Fibroblast of skin of scalp (primary cell): ENCODE results near the gene CPEB1. TPM values are rescaled to one million over a fixed set of nuclear protein-coding genes. Genes with fewer than 3 reads are reported as not detected.

ENCODE experiments used
- DNase-seq: peaks from one replicate; pipeline ENCODE4 v3.0.0-alpha.2; 2013
- polyA plus RNA-seq, 2 experiments: library from polyadenylated mRNA; unstranded; fragments of 120-200 nt; gene quantifications; one replicate each; pipeline ENCODE4 v1.2.1, GENCODE V29; 2013; ENCODE audit not compliant: insufficient read length in 2 of 2

The CPEB1 gene
- 4.2 TPM for polyA plus RNA-seq (2013, experiment 1 of 2; ENCODE audit: insufficient read length)
- polyA plus RNA-seq (2013, experiment 2 of 2; ENCODE audit: insufficient read length): 3.8 TPM

GRCh38 chr15:82647045-82647834 is at the start of gene CPEB1:
Gene CPEB1, minus strand, starts transcription at chr15:82647363. Its CDS starts 18,904 bp downstream, at chr15:82628459.
- DNase-seq: peak; percentile 26

- DNase-seq: no peak
Measured at GRCh38 chr15:82692171-82692570, 45.0 kb upstream of the CPEB1 start.

- DNase-seq: no peak
Measured at GRCh38 chr15:82689147-82689546, 42.0 kb upstream of the CPEB1 start.

GRCh38 chr15:82688691-82689090 is 41.5 kb upstream of the CPEB1 start:
- DNase-seq: no peak

GRCh38 chr15:82681371-82681770 is 34.2 kb upstream of the CPEB1 start:
- DNase-seq: no peak

DNA sequence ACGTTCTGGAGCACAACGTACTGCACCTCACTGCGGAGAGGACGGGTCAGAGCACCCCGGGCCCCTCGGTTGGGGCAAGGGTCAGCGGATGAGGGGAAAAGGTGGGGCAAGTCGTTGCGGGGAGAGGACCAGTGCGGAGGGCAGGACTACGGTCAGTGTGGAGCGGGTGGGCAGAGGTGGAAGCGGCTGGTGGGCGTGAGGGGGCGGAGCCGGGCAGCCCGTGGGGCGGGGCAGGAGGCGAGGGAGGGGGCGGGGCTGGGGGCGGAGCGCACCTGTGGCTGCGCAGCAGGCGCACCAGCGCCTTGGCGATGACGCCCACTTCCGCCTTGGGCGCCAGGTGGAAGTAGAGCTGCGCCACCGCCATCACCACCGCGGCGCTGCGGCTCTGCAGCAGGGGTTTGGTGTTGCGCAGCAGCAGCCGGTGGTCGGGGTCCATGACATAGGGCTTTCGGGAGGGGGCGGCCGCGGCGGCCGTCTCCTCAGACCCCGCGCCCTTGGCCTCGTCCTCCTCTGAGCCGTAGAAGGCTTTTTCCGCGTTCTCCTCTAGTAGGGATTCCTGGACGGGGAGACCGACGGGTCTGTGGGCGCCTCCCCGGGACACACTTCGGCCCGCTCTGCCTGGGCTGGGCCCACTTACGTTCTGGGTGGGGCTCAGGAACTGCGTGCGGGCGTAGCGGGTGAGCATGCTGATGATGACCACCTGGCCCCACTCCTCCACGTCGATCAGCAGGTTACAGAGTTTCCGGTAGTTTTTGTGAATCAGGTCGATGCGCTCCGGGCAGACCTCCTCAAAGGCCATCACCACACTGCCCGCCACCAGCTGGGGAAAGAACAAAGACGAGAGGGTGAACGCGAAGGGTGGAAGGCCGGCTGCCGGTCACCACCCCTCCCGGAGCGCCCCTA is 33.3 kb upstream of the CPEB1 start:
- DNase-seq: no peak

DNA sequence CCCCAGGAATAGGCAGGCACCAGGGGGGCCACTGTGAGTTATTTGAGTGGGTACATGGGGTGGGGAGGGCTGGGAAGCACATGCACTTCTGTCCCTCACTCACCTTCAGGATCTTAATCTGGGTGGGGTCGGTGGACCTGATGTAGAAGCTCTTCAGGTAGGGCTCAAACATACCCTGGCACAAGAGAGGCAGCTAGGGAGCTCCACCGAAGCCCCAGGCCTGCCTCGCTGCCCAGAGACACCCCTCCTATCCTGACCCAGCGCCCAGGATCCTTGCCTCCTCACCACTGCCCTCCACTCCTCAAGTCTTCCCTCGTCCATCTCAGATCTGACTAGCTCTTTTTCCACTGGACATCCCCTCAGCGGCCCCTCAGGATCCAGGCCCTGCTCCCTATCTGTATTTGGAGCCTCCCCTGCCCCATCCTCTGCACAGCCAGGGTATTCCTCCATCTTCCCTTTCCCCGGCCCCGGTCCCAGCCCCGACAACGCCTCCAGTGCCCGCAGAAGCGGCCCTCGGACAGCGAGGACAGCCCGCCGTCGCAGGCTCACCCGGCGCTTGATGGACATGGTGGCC is 32.5 kb upstream of the CPEB1 start:
- DNase-seq: no peak

DNA sequence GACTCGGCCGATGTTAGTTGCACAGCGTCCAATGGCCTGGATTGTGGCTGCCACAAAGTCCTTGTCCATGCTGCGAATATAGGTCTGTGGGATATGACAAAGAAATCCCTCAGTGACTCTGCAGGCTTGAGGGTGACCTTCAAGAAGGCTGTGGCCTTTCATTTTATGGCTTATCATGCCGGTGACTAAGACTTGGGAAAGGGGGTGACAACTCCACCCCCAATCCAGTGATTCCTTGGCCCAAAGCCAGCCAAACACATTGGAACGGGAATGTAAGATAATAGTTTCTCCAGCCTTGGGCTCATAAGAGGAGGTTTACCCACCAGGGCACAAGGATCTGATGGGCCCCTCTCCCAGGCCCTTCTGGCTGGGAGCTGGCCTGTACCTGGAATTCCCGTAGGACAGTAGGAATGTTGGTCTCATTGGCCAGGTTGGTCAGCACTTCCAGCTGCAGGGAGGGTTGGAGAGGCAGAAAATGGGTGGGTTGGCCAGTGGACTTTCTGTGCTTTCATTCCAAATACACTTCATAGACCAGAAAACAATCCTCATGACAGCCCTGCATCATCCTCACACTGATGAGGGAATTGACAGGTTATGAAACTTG is 30.7 kb upstream of the CPEB1 start:
- no peak for DNase-seq

DNA sequence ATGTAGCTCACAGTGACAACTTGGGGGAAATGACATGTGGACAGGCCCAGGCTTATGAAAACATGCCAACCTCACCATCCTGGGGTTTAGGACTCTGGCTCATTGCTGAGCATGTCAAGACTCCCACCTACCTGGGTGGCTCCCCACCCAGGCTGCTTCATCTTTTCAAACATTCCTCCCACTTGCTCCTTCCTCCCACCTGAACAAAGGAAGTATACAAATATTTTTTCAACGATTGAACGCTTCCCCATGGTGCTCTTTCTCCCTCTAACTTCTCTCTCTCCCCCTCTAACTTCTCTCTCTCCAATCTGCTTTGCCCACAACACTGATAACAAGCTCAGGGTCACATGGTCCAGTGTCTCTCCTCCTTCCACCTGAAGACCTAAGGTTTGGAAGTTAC is 27.7 kb upstream of the CPEB1 start:
- no peak for DNase-seq

DNA sequence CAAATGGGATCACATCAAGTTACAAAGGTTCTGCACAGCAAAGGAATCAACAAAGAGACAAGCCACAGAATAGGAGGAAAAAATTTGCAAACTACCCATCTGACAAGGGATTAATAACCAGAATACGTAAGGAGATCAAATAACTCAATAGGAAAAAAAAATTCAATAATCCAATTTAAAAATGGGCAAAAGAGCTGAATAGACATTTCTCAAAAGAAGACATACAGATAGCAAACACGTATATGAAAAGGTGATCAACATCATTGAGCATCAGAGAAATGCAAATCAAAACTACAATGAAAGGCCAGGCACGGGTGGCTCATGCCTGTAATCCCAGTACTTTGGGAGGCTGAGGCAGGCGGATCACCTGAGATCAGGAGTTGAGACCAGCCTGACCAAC is 23.5 kb upstream of the CPEB1 start:
- no peak for DNase-seq

- DNase-seq: no peak
Measured at GRCh38 chr15:82666606-82667005, 19.4 kb upstream of the CPEB1 start.

DNA sequence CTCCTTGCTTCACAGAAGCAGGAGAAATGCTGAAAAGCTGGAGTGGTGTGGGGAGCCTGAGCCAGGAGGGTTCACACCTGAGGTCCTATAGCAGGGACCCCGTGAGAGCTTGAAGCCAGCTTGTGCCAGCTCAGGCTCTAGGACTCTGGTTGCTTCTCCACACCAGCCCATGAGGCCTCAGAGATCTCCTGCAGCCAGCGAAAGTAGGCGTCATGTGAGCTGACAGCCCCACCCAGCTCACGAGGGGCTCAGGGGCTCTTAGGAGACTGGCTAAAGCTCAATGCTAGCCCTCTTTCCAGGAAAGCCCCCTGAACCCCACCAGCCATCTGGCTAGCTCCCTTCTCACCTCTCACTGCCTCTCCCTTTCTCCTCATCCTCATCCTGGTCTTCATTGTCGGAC is 16.9 kb upstream of the CPEB1 start:
- DNase-seq: no peak

- DNase-seq: peak; percentile 61
Measured at GRCh38 chr15:82663186-82663600, 16.0 kb upstream of the CPEB1 start.

DNA sequence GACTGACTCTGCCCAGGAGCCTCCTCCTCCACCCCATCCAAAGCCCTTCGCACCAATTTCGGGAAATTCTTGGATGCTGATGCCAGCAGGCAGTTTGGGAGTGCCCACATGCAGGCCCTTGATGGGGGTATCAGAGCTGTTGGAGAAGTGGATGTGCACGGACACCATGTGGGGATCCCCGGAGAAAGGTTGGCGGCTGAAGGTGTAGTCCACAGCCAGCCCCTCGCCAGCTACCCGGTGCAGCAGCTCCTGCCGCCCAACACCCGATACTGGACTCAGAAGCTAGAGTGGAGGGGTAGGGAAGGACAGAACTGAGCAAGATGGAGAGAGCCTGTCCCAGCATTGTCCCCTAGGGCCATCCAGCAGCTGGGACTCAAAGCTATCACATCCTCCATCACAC is 15.5 kb upstream of the CPEB1 start:
- no peak for DNase-seq

DNA sequence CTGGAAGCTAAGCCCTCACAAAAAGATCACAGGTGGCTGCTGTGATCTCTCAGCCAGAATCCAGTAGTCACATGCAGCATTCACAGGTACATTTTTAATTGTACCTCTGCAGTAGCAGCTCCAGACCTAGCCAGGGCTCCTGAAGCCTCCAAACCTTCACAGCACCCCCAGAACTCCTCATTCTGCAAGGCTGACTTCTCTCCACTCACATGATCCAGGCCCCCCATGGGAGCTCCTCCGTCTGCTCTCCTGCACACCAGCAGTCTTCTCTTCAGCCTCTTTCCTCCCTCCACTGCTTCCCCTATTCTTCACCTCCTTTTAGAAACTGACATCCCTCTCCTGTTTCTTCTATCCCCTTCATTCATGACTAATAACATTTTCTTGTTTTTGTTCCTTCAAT is 13.2 kb upstream of the CPEB1 start:
- no peak for DNase-seq

DNA sequence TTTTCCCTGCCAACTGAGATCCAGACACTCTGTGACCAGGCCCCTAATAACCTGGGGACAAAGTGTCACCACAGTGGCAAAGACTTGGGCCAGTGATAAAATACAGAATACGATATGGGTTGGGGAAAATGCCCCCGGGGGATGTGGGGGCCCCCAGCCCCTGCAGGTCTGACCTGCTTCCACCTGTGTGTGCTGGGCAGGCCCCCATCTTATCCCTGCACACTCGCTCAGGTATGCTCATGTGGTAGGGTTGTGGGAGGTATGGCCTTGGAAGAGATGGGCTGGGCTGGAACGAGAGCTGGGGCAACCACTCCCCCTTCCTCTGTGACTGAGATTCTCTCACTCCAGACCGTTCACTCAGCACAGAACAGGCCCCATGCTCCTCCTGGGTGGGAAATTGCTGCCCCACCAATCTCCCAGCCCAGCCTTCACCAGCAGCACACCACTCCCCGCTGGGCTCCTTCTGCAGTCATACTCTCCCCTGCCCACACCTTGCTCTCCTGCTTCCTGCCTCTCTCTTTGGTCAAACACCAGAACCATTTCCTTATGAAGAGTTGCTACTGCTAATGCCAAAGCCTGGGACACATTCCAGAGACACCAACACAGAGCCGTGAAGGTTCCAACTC is 9.6 kb upstream of the CPEB1 start:
- DNase-seq: no peak

DNA sequence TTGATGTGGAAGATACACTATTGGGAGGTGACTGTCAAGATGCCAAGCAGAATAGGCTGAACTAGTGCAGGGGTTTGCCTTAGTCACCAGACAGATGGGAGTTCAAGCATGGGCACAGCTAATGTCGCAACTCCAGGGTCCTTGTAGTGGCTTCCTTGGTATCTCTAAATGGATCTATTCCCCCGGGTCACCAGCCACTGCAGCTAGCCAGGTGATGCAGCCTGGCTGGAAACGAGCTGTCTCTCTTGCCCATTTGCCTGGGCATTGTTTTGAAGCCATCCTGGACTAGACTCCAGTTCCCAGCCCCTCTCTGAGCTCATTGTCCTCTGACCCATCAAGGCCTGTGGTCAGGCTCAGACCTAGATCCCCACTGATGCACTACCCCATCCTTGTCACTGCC is 8.4 kb upstream of the CPEB1 start:
- DNase-seq: no peak

GRCh38 chr15:82653483-82654168 is 6.5 kb upstream of the CPEB1 start:
- no peak for DNase-seq

DNA sequence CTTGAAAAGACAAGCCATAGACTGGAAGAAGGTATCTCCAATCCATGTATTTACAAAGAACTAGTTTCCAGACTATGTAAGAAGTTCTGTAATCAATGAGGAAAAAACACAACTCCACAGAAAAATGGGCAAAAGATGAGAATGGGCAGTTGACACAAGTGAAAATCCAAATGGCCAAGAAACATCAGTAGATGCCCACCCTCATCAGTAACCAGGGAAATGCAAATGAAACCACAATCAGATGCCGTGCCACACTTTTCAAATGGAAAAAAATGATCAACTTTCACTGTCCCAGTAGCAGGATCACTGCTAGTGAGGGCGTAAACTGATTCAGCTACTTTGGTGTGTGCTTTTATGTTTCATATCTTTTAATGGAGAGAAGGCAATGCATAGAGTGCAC is 4.5 kb upstream of the CPEB1 start:
- no peak for DNase-seq

DNA sequence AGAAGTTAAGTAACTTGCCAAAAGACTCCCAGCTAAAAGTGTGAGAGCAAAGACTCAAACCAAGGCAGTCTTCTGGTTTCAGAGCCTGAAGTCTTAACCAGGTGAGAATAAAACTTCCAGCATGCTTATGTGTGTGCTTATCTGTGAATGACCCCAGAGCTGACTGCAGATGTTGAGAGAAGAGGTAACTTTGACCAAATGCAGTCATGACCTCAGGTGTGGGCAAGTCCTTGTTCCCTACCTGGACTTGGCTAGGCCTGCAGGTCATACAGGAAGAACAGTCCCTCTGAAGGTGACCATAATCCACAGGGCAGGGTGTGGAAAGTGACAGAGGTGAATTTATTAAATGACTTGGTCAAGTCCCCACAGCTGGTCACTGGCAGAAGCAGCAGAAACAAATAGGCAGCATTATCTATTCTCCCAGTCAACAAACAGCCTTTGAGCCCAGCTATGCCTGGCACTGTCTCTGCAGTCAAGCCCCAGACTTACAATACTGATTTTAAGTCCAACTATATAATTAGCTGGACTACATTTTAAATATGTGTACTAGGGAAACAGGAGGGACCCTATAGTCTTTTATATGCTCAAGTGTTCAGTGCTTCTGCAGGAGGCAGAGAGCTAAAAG is 3.0 kb upstream of the CPEB1 start:
- no peak for DNase-seq
